Sigmoid colon (tissue), 4 donors: ENCODE data around the gene EFCAB8.

Source experiments
- CTCF ChIP-seq, 4 experiments: fragments of 450-650 bp in 3 of 4; fragments of 200-600 bp in 1 of 4; IDR thresholded peaks; one replicate each; pipeline ENCODE4 v1.5.1; 2016 to 2019; ENCODE audit warnings: antibody characterized with exemption in 4 of 4, mild to moderate bottlenecking in 3 of 4, moderate library complexity in 2 of 4
- POLR2A ChIP-seq, 2 donors: fragments of 450-650 bp; IDR thresholded peaks; one replicate each; pipeline ENCODE4 v1.6.1; 2016; ENCODE audit warnings: antibody characterized with exemption in 2 of 2, mild to moderate bottlenecking in 2 of 2, moderate library complexity in 2 of 2
- POLR2AphosphoS5 ChIP-seq, 4 donors: sonication (generic); formaldehyde crosslinking; IDR thresholded peaks; one replicate each; pipeline ENCODE4 v1.6.1; 2017; ENCODE audit warnings: antibody characterized with exemption in 4 of 4

DNA sequence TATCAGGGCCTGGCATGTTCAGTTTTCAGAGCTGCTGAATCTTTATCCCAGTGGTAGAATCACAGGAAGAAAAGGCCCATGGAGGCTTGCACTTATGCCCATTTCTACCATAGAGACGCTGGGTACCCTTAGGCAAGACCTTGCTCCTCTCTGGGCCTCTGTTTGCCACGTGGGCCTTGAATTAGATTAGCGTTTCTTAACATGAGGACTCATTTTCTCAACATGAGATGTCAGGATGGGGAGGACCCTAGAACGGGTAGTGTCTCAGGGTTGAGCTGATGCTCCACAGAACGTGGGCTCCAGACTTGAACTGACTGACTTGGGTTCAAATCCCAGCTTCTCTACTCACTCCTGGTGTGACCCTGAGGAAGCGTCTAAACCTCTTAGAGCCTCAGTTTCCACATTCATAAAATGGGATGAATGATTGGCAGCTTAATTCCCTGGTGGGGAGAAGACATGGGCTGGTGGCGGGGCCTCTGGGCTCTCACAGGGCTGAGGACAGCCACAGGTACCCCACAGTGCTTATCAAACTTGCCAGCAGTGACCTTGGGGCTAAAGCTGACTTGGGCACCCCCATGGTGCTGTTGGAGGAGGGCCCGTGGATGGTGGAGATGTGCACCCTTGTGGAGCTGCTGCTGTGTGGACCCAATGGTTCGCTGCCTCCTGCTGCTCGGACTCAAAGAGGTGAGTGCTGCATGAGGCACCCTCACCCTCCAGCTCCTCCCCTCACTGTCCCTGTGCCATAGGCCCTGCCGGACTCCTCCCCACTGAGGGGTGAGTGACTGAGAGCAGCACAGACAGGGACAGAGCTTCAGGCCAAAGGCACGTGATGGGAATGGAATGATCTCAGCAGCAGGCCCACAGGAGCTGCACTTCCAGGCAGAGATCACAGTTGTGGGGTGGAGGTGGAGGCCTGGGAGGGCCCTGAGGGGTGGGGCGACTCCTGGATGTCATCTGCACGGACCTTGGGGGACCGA is 117.3 kb downstream of the EFCAB8 start:
- no peak for TF ChIP-seq CTCF (IDR thresholded peaks at IDR 0.05)
- no peak for TF ChIP-seq POLR2A (IDR thresholded peaks at IDR 0.05)
- TF ChIP-seq POLR2AphosphoS5 (IDR thresholded peaks at IDR 0.05): no peak
